Hepatocyte (in vitro differentiated cells): ENCODE measurements around the gene CACNA1C. TPM values are rescaled to one million over a fixed set of nuclear protein-coding genes. Genes with fewer than 3 reads are reported as not detected.
A peak's percentile ranks its signal among the peaks of the same experiment; 100 is the strongest.

Experiments
- DNase-seq: peaks from one replicate; pipeline ENCODE4 v3.0.0-alpha.2; 2016; ENCODE audit warnings: low spot score
- H2AFZ ChIP-seq: fragments of 200-600 bp; sonication (generic); 2 replicates; pipeline ENCODE4 v1.6.0; 2016; ENCODE audit warnings: antibody characterized with exemption, mild to moderate bottlenecking
- H3K27ac ChIP-seq: fragments of 200-600 bp; sonication (generic); 2 replicates; pipeline ENCODE4 v1.5.1; 2016; ENCODE audit warnings: mild to moderate bottlenecking
- H3K27me3 ChIP-seq: fragments of 200-600 bp; sonication (generic); 2 replicates; pipeline ENCODE4 v1.6.1; 2016
- H3K36me3 ChIP-seq: fragments of 200-600 bp; sonication (generic); replicated peaks from 2 replicates; pipeline ENCODE4 v1.5.1; 2016; ENCODE audit warnings: low read depth; ENCODE audit not compliant: insufficient read depth
- H3K4me1 ChIP-seq: fragments of 200-600 bp; sonication (generic); 2 replicates; pipeline ENCODE4 v1.5.1; 2016; ENCODE audit warnings: mild to moderate bottlenecking, moderate library complexity; ENCODE audit not compliant: insufficient read depth
- H3K4me2 ChIP-seq: fragments of 200-600 bp; sonication (generic); 2 replicates; pipeline ENCODE4 v1.6.0; 2016
- H3K4me3 ChIP-seq: fragments of 200-600 bp; sonication (generic); 2 replicates; pipeline ENCODE4 v1.5.1; 2016; ENCODE audit warnings: mild to moderate bottlenecking
- H3K79me2 ChIP-seq: fragments of 200-600 bp; sonication (generic); 2 replicates; pipeline ENCODE4 v1.6.0; 2017; ENCODE audit warnings: mild to moderate bottlenecking
- H3K9me2 ChIP-seq: fragments of 200-600 bp; sonication (generic); replicated peaks from 2 replicates; pipeline ENCODE4 v1.6.0; 2017; ENCODE audit warnings: mild to moderate bottlenecking; ENCODE audit not compliant: insufficient read depth
- H3K9me3 ChIP-seq: fragments of 200-600 bp; sonication (generic); 2 replicates; pipeline ENCODE4 v1.5.1; 2016; ENCODE audit warnings: low read depth, mild to moderate bottlenecking
- H4K20me1 ChIP-seq: fragments of 200-600 bp; sonication (generic); 2 replicates; pipeline ENCODE4 v1.6.0; 2016; ENCODE audit warnings: mild to moderate bottlenecking; ENCODE audit not compliant: insufficient read depth, poor library complexity, severe bottlenecking
- EZH2 ChIP-seq: fragments of 200-600 bp; sonication (generic); IDR thresholded peaks from 2 replicates; pipeline ENCODE4 v1.6.1; 2016; ENCODE audit warnings: antibody characterized with exemption, mild to moderate bottlenecking, borderline replicate concordance
- EZH2phosphoT487 ChIP-seq: fragments of 200-600 bp; sonication (generic); IDR thresholded peaks from one replicate; pipeline ENCODE4 v1.6.1; 2018; ENCODE audit warnings: antibody characterized with exemption, mild to moderate bottlenecking, low read depth, moderate library complexity; ENCODE audit not compliant: unreplicated experiment, severe bottlenecking
- WGBS: methylation state at CpG from one replicate; pipeline ENCODE4 v1.1.6; 2016; ENCODE audit warnings: low lambda C conversion rate; ENCODE audit errors: missing lambda C conversion rate; 5-methylcytosine and 5-hydroxymethylcytosine counted together
- polyA plus RNA-seq: library from polyadenylated mRNA; unstranded; fragments of >200 nt; fragmentation: Nextera tagmentation; extraction: Ambion mirVana; gene quantifications from 2 replicates; pipeline ENCODE4 v1.2.1, GENCODE V29; 2016
- total RNA-seq: library from RNA; depleted of rRNA; stranded (reverse); fragments of >200 nt; gene quantifications from 2 replicates; pipeline ENCODE4 v1.2.3, GENCODE V29; 2014
- TF ChIP-seq, protein P1 (sequence below): fragments of 200-600 bp; sonication (generic); IDR thresholded peaks from 2 replicates; pipeline ENCODE4 v1.5.1; 2016; ENCODE audit warnings: antibody characterized with exemption, mild to moderate bottlenecking; ENCODE audit not compliant: poor library complexity

Gene CACNA1C
- total and polyA plus RNA-seq, 2 experiments from 2014 or later = 3.2 to 4.0 TPM

DNA sequence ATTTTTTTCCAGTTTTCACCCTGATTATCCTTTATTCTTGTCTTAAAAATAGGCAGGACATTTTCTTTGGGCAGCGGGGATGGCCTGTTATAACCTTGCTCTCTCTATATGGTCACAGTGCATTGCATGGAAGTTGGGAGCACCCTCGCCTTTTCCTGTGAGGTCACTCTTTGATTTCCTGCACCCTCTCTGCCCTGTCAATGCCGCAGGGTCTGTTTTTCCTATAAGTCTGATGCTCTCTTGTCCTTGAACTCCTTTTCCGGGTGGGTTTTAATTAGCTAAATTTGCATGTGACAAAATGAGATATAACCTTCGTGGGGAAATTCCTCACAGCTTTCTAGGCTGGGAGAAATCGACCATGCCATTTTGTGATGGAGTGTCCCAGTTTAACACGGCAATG is 194.3 kb downstream of the CACNA1C start:
- TF ChIP-seq EZH2 = no peak
- TF ChIP-seq, protein P1, sequence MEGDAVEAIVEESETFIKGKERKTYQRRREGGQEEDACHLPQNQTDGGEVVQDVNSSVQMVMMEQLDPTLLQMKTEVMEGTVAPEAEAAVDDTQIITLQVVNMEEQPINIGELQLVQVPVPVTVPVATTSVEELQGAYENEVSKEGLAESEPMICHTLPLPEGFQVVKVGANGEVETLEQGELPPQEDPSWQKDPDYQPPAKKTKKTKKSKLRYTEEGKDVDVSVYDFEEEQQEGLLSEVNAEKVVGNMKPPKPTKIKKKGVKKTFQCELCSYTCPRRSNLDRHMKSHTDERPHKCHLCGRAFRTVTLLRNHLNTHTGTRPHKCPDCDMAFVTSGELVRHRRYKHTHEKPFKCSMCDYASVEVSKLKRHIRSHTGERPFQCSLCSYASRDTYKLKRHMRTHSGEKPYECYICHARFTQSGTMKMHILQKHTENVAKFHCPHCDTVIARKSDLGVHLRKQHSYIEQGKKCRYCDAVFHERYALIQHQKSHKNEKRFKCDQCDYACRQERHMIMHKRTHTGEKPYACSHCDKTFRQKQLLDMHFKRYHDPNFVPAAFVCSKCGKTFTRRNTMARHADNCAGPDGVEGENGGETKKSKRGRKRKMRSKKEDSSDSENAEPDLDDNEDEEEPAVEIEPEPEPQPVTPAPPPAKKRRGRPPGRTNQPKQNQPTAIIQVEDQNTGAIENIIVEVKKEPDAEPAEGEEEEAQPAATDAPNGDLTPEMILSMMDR = no peak
- no peak for TF ChIP-seq EZH2phosphoT487
- Histone ChIP-seq H3K9me2 (no peaks in the 10 kb centered on the region), H3K4me3 (no peak overlapping the region), H3K4me1 (peaks cover 30% of the 10 kb centered on the region), H3K27ac (no peak overlapping the region), H2AFZ (no peak overlapping the region), H3K36me3 (no peaks in the 10 kb centered on the region), H3K27me3 (no peaks in the 10 kb centered on the region), H4K20me1 (no peaks in the 10 kb centered on the region), H3K79me2 (no peaks in the 10 kb centered on the region), H3K4me2 (no peak overlapping the region), H3K9me3 (no peaks in the 10 kb centered on the region)
- 91% methylated on average over 7 of the region's 7 CpGs for WGBS
- DNase-seq = no peak

DNA sequence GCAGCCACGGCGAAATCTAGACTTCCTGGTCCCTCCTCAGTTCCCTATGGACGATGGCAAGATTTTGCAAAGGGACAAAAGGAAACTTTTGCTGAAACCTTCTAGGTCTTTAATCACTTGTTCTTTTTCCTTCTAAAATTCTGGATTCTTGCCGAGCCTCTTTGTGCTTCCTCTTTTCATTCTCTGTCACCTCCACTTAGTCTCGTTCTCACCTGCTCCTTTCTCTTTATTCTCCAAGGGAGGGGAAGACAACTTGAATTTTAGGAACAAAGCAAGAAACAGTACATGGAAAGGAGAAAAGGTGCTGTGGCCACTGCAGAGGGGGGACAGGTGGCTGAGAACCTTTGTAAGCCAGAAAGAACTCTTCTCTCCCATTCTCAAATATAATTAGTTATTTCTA is 194.8 kb downstream of the CACNA1C start:
- no peaks in the 10 kb centered on the region for H4K20me1 ChIP-seq
- 88% methylated on average over 5 of the region's 5 CpGs for WGBS
- no peaks in the 10 kb centered on the region for H3K79me2 ChIP-seq
- no peak for DNase-seq
- H2AFZ ChIP-seq = no peak overlapping the region
- no peaks in the 10 kb centered on the region for H3K36me3 ChIP-seq
- H3K4me1 ChIP-seq = peaks cover 30% of the 10 kb centered on the region
- no peaks in the 10 kb centered on the region for H3K27me3 ChIP-seq
- H3K27ac ChIP-seq = no peak overlapping the region
- H3K4me3 ChIP-seq = no peak overlapping the region
- H3K4me2 ChIP-seq = no peak overlapping the region
- no peaks in the 10 kb centered on the region for H3K9me3 ChIP-seq
- H3K9me2 ChIP-seq = no peaks in the 10 kb centered on the region
- TF ChIP-seq, protein P1 = no peak
- TF ChIP-seq EZH2phosphoT487 (no peak), EZH2 (no peak)

DNA sequence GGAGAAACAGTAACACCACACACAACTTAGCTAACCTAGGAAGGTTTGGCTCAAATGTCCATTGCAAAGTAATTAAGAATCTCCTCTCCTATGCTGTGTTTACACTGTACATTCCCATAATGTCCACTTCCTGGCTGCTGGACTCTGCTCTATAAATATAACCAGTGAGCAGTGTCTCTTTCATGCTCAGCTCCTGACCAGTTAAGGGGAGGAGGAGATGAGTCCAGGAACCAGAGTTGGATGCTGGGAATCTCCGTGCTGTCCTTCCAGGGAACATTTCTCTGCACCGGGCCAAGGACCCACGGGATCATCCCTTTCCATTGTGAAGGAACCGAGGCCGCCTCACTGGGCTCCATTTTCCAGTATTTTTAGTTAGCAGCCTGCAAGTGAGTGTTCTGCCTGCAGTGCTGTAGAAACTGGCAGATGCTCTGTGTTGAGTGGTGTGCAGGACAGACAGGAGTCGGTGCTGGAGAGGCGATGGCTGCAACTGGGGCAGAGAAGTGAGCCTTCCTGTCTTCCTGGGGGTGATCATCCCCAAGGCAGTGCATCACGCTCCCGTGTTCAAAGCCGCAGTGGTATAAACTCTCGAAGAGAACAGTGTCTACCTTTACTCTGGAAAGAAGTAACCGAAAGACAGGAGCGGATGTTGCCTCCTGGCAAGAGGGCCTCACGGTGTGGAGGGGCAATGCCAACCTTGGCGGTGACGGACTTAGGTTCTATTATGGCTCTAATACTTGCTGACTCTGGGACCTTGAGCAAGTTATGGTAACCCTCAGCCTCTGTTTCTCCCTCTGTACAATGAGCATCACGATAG is 195.5 kb downstream of the CACNA1C start:
- Histone ChIP-seq H2AFZ (no peak overlapping the region), H3K27ac (peak overlapping the region; percentile 42)

More for the DNA sequence above, 195.5 kb downstream of the CACNA1C start:
- Histone ChIP-seq H3K9me2 (no peaks in the 10 kb centered on the region), H3K4me2 (no peak overlapping the region), H3K4me3 (no peak overlapping the region), H3K79me2 (no peaks in the 10 kb centered on the region), H3K27me3 (no peaks in the 10 kb centered on the region), H3K36me3 (no peaks in the 10 kb centered on the region), H3K4me1 (peaks cover 30% of the 10 kb centered on the region), H3K9me3 (no peaks in the 10 kb centered on the region), H4K20me1 (no peaks in the 10 kb centered on the region)
- DNase-seq = peak; percentile 39
- TF ChIP-seq EZH2 (no peak), EZH2phosphoT487 (no peak)
- TF ChIP-seq, protein P1 = no peak
- 89% methylated on average over 17 of the region's 17 CpGs for WGBS
